ENCODE results near the gene DMKN.

The DMKN gene

DNA sequence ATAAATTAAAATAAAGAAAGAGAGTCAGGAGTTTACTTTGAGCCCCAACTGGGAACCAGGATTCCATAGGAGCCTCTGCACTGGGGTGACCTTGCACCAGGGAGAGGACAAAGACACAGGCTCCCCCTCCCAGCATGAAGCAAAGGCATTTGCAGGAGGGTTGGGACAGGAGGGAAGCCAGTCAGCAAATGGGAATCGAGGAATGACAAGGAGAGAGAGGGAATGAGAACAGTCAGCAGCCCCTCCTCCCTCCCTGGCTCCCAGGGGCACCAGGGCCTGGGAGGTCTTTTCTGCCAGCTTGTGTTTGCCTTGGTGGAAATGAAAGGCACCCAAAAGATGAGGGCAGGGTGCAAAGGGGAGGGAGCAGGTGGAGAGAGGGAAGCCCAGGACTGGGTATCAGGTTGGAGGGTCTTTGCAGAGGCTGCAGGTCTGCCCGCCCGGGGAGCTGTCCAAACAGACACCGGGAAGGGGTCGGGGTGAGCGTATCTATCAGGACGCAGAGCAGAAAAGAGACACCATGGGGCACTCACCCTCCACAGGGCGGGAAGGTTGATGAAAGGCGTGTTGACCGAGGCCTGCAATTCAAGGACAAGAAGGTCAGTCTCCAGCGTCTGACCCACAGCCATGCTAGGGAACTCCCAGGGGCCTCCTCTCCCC is 10.9 kb upstream of the DMKN start:
- FAIRE-seq: no peak
- no peak for DNase-seq (ENCODE audit: low spot score)

DNA sequence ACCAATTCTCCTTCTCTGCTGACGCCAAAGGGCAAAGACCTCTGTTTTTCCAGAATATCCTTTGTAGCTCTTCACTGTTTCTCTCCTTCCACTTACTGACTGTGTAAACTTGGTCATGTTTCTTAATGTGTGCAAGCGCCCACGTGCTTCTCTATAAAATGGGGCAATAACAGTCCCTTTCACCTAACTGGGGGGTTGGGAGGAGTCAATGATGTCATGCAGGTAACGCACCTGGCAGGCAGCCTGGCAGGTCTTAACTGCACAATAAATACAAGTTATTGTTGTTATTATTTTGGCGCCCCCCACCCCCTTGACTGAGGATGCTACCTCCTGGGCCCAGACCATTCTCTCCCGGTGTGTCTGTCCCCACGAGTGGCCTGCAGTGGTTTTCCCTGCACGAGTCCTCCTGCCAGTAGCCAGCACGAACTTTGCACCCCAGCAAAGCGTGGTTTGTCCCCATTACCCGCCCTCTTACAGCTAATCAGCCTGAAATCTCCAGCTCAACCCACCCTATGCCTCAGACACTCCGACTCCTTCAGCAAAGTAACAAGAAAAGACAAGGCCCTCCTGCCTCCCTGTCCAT is 9.4 kb upstream of the DMKN start:
- DNase-seq (ENCODE audit: low spot score): no peak
- no peak for FAIRE-seq

DNA sequence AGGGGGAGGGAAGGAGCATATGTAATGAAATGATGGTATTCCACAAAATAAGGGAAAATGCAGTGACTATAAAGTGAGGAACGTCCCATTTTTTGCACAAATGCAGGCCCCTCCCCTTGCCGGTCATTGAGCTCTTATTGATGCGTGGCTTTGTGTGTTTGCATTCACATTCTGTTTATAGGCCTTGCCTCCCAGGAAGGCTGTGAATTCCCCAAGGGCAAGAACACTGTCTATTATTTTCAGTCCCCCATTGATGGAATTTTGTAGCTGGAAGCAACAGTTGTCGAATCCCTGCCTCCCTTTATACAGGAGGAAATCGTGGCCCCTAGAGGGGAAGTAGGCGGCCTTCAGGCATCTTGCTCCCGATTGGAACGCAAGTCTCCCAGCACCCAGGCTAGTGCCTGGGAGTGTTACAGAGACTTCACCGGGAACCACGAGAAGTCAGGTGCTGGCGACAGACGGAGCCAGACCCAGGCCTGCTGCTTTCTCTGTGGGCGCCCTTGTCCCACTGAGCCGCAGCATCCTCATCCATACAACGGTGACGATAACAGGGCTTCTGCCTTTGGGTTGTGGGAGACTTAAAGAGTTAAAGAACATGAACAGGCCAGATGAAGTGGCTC is 7.8 kb upstream of the DMKN start:
- FAIRE-seq (no peak), DNase-seq (ENCODE audit: low spot score) (no peak)

DNA sequence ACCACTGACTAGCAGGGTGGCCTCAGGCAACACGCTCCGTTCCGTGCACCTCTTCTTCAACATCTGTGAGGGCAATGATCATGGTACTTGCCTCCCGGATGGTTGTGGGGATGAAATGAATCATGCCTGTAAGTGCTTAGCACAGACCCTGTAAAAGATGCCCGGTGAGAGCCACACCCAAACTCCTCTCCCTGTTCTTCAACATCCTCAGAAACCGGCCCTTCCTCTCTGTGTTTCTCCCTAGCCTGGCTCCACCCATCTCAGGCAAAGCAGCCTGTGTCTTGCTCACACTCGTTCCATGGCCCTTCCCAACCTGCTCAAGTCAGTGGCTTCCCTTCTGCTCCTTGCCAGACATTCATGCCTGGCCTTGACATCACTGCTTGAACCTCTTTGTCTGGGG is 5.8 kb upstream of the DMKN start:
- DNase-seq (ENCODE audit: low spot score) (peak; percentile 46), FAIRE-seq (peak; percentile 58)

DNA sequence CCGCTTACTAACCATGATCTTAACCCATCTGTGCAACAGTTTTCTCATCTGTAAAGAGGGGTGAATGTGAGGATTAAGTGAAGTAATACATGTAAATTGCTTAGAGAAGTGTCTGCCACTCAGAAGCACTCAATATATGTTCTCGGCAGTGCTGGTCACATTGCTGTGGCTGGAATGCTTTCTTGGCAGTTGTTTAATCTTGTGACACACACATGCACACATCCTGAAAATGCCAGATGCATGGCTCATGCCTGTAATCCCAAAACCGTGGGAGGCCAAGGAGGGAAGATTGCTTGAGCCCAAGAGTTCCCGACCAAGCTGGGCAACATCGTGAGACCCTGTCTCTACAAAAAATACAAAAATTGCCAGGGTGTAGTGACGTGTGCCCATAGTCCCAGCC is 4.9 kb upstream of the DMKN start:
- DNase-seq (ENCODE audit: low spot score): peak; percentile 78
- peak; percentile 74 for FAIRE-seq

DNA sequence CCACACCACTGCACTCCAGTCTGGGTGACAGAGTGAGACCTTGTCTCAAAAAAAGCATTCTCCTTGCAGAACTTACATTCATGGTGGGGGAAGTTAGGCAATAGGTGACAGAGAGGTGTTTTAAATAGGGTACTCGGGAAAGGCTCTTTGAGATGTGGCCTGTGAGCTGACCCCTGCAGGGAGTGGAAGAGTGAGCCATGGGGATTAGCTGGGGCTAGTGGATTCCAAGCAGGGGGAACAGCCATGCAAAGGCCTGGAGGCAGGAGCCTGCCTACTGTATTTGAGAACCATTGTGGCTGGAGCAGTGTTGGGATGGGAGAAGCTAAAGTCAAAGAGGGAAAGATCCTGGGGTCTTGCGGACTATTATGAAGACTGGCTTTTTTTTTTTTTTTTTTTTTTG is 3.9 kb upstream of the DMKN start:
- FAIRE-seq: no peak

DNA sequence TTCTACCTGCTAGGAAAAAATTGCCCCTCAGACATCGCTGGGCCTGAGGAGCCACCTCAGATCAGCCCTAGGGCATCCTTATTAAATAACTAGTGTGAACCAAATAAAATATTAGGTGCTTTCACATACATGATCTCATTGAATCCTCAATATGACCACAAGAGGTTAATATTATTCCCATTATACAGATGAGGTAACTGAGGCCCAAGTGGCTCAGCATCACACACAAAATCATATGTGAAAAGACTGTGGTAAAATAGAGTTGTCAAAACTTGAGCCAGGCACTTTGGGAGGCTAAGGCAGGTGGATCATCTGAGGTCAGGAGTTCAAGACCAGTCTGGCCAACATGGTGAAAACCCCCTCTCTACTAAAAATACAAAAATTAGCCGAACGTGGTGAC is 2.9 kb upstream of the DMKN start:
- DNase-seq (ENCODE audit: low spot score) (no peak), FAIRE-seq (no peak)

More for the DNA sequence above, 3.9 kb upstream of the DMKN start:
- no peak for DNase-seq (ENCODE audit: low spot score)

DNA sequence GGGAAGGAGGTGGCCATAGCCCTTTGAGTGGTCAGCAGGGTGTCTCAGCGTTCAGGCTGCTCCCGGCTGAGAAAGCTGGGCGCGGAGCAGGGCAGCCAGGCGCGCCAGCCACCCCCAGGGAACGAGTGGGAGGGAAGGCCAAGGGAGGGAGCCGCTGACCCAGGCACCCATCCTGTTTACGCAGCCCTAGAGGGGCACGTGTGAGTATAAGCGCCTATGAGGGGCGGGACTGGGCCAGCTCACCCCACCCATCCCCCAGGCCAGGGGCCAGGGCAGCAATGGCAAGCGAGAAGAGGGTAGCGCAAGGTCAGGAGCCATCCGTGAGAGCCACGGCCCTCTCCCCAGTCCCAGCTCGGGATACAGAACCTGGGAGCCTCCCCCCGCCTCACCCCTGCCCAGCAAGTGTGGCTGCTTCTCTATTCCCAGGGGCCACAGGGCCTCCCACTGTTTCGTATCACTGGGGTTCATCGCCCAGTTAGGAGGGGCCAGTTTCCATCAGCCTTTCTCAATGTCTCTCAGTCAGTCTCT is 897 bp upstream of the DMKN start:
- DNase-seq (ENCODE audit: low spot score): peak; percentile 44
- FAIRE-seq: no peak

DNA sequence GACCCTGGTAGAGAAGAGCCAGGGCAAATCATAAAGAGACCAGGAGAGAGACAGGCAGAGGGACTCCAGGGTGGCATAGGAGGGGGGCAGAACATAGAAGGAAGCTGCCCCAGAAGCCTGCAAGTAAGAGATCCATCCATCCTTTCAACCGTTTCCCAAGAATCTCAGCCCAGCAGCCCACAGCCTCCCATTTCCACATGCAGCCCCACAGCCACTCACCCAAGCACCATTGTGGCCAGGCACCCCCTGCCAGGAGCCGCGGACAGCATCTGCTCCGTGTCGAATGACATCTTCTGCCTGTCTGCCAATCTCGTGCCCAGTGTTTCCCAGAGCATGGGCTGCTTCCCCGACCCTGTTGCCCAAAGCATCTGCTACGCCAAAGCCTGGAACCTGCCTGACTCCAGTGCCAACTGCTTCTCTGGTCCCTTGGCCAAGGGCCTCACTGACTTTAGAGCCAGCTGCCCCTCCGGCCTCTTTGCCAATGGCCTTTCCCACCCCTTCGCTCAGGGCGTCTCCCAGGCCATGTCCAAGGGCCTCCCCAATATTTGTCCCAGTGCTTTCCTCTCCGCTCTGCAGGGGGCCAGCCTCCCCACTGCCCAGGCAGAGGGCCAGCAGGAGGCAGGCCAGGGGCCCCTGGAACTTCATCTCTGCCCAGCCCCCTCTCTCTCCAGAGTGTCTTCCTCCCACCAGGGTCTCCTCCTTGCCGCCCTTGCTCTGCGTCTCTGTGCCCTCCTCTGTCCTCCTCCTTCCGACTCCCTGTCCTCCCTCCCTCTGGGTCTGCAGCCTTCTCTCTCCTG is 420 bp downstream of the DMKN start:
- no peak for DNase-seq (ENCODE audit: low spot score)

DNA sequence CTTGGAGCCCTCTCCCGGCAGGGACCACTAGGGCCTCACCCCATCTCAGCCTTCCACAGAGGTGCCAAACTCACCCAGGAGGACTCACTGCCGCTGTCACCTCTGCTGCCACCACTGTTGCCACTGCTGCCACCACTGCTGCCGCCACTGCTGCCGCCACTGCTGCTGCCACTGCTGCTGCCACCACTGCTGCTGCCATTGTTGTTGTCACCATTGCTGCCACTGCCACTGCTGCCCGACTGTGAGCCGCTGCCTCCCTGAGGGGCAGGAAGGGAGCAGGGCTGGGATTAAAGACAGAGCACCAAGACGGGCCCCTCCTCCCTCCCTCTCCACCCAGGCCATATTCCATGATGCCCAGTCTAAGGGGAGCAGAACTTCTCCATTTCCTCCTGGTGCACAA is 2.1 kb downstream of the DMKN start:
- no peak for DNase-seq (ENCODE audit: low spot score)
- FAIRE-seq: no peak

More for the DNA sequence above, 420 bp downstream of the DMKN start:
- no peak for FAIRE-seq

DNA sequence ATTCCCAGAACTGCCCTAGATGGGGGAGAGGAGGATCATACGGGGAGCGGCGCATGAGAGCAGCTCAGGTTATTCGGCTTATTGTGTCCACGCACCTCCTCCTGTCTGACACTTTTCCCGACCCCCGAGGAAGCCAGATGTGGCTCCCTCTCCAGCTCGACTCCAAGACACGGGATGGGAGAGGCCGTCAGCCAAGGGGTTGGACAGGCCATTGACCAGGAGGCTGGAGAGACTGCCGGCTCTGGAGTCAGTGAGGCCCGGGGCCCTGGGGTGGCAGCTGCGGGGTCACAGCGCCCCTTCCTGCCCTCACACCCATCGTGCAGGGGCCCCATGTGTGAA is 2.9 kb downstream of the DMKN start:
- DNase-seq (ENCODE audit: low spot score): no peak
- FAIRE-seq: no peak

DNA sequence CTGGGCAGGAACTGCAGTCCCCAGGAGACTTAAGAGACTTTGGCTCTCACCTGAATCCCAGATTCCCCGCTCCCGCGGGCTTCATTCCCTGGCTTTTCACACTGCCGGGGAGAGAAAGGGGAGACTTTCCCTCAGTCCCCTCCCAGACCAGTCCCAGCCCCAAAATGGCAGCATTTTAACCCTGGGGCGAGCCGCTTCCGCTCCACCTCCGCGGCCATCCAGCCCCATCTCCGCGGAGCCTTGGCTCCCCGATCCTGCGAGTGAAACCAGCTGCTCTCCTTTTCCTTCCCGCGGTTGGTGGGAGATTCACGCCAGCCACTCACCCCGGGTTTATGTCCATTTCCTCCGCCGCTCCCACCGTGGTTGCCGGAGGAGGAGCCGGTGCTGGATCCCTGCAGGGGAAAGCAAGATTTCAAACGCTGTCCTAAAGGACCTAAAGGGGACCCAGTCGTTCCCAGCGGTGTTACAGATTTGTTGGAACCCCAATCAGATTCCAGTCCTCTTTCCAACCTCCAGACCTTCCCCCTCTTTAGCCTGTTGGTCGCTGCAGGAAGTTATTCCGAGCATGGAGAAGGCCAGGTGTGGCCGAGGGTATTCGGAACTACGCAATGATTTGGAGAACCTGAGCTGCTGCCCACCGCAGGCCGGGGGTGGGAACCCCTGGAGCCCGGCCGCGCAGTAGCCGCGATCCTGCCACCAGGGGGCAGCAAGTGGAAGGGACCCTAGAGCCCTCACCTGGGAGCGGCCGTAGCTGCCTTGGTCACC is 3.4 kb downstream of the DMKN start:
- DNase-seq (ENCODE audit: low spot score): peak; percentile 95
- peak; percentile 46 for FAIRE-seq

DNA sequence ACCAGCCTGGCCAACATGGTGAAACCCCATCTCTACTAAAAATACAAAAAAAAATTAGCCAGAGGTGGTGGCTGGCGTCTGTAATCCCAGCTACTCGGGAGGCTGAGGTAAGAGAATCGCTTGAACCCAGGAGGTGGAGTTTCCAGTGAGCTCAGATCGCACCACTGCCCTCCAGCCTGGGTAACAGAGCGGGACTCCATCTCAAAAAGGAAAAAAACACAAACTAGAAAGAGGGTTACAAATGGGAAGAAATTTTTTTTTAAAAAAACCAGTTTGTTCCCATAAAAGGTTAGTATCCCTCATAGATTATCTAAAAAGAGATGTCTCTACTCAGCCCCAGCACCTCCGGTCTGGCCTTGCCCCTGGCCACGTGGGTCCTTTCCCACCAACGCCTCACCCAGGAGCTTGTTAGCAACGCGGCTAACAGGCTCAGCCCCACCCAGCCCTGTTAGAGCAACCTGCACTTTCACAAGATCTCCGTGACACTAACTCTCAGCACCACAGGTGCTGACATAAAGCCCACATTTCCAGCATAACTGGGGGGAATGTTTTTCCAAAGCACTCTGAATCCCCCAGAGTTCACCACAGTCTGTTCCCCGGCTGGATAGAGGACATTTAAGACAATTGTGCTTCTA is 4.3 kb downstream of the DMKN start:
- DNase-seq (ENCODE audit: low spot score): peak; percentile 68
- FAIRE-seq: no peak

DNA sequence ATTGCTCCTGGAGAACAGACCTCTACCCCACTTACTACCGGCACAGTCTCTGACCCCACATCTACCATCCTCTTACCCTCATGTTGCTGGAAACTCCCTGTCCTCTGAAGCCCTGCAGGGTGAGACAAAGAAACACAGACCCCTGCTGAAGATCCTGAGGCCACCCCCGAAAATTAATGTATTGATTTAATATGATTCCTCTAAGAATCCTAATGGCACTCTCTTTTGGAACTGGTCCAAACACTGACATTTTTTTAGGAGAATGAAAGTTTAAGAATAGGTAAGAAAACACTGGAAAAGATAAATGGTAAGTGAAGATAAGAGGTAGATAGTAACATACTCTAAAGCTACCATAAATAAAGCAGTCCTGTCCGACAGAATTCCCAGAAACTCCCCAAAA is 5.3 kb downstream of the DMKN start:
- no peak for FAIRE-seq
- DNase-seq (ENCODE audit: low spot score): no peak

DNA sequence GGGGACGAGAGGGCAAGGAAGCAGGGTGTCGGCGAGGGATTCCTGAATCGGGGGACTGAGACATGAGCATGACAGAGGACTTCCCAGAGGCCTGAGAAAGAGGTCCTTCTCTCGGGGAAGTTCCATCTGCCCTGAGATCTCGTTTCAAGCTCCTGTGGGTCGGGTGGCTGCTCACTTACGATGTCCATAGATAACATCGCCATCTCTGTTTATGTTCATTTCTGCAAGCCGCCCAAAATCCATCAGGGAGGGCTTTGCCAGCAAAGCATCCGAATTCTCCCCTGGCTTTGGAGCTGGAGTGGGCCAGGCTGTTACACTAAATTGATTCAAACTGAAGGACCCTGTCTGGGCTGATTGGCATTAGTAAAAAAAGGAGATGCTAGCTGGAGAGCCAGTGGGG is 5.9 kb downstream of the DMKN start:
- no peak for FAIRE-seq
- DNase-seq (ENCODE audit: low spot score): no peak

DNA sequence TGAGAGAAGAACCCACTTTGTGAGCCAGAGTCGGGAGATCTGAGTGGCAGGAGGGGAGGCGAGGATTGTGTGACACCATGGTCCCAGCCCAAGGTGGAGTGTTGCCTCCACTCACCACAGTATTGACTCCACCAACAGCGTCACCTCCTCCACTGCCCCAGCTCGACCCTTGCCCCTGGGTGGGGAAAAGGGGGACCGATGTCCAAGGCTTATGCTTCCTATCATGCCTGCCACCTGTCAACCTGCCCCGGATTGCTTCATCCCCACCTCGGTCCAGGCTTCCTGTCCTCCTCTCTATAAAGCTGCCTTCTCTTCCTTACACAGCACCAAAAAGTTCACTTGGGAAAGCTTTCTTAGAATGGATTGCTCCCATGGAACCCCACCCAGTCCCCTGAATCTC is 7.4 kb downstream of the DMKN start:
- DNase-seq (ENCODE audit: low spot score) (no peak), FAIRE-seq (no peak)

DNA sequence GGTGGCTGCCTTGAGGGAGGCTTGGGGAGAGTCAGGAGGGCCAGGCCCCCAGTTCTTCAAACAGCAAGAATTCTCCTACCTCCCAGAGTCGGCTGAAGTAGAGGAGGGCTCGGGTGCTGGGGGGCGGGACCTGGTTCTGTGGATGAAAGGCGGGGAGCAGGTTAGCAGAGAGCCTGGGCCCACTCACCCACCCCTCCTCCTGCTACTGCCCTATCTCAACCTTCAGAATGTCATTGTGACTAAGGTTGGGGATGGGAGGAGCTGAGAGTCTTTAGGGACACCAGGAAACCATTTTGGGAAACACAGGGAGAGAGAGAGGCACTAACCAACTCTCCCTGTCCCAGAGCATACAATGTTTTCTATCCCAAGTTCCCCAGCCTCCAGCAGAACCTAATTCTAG is 10.7 kb downstream of the DMKN start:
- FAIRE-seq (no peak), DNase-seq (ENCODE audit: low spot score) (no peak)

DNA sequence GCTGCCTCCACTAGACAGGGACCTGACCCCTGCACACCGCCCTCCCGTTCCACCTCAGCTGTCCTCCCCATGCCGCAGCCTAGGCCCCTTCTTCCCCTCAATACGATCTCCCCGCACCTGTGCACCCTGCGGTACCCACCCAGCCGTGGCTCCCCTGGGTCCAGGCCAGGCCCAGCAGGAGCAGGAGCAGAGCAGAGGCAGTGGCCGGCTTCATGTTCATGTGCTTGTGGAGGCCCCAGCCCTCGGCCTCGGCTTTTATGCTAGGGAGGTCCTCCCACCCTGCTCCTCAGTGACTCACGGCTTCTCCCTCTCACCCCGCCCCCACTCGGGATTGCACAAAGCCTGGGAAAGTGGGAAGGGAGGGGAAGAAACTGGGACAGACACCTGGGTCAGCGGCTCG is 11.8 kb downstream of the DMKN start:
- no peak for FAIRE-seq

DNA sequence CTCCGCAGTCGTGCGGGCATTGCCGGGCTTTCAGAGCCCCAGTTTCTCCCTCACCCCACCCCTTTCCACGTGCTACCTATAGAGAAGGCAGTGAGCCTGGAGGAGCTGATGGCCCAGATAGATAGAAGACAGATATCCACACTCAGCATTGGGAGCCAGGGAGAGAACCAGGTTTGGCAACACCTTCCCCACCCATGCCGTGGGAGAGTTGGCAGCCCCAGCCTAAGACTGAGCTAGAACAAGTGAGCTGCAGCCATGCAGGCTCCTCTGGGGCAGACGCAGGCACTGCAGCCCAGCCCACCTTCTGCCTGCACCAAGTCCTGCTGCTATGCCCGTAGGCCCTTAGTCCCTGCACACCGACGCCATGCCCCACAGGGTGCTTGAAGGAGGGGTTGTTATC is 12.8 kb downstream of the DMKN start:
- no peak for DNase-seq (ENCODE audit: low spot score)
- FAIRE-seq: no peak

More for the DNA sequence above, 11.8 kb downstream of the DMKN start:
- DNase-seq (ENCODE audit: low spot score): peak; percentile 57

DNA sequence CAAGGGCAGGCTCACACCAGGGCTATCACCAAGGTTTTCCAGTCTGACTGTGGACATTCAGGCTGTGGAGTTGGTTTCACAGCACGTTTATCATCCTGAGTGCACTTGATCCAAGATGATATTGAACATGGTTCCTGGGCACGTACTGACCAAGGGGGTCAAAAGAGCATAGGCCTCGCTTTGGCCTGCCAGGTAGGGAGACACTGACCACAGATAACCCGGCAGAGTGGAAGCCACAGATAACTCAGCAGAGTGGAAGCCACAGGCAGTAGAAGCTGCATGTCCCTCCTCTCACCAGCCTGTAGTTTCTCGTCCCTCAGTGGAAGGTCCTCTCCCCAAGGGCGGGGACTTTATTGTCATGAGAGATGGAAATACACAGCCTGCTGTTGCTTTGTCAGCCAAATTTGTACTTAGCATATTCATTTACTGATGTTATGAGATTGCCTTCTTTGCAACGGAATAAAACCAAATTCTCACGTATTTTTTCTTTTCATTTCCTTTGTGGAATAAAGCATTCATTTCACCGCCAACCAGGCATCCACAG is 14.4 kb downstream of the DMKN start:
- FAIRE-seq (no peak), DNase-seq (ENCODE audit: low spot score) (no peak)

DNA sequence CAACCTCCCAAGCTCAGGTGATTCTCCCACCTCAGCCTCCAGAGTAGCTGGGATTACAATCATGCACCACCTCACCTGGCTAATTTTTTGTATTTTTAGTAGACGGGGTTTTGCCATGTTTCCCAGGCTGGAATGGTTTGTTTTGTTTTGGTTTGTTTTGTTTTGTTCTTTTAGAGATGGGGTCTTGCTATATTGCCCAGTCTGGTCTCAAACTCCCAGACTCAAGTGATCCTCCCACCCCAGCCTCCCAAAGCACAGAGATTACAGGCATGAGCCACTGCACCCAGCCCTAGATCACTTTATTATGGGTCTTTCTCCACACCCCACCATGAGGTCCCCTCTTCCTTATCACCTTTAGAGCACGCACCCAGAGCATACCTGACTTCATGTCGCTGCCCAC is 15.2 kb downstream of the DMKN start:
- DNase-seq (ENCODE audit: low spot score): no peak
- FAIRE-seq: no peak
